ENCODE data around the gene ACTA1. TPM values are rescaled to one million over a fixed set of nuclear protein-coding genes. Genes with fewer than 3 reads are reported as not detected.

Gene ACTA1
- total RNA-seq, result not detected in 2 replicates

GRCh38 chr1:229434005-229434640 is at the start of gene ACTA1:
Gene ACTA1, minus strand, starts transcription at chr1:229434094. Its CDS starts 979 bp downstream, at chr1:229433115.

Other genes starting within 250 kb of the ACTA1 start
- 20.7 and 27.2 TPM in 2 replicates for gene RAB4A, start 163.0 kb downstream of the ACTA1 start, total RNA-seq
- gene CCSAP, start 91.0 kb downstream of the ACTA1 start, total RNA-seq, result 3.6 and 3.8 TPM in 2 replicates
- 26.9 and 40.1 TPM in 2 replicates for gene NUP133, start 74.2 kb upstream of the ACTA1 start, total RNA-seq
- 22.9 and 24.3 TPM in 2 replicates for gene ABCB10, start 124.6 kb upstream of the ACTA1 start, total RNA-seq
- 24.5 and 27.7 TPM in 2 replicates for gene TAF5L, start 192.0 kb upstream of the ACTA1 start, total RNA-seq
- gene URB2, start 192.2 kb upstream of the ACTA1 start, total RNA-seq, result 6.5 and 10.2 TPM in 2 replicates

Measured in dermis lymphatic vessel endothelial cell (primary cell).